Choroid plexus epithelial cell (primary cell): ENCODE results near the gene CFAP119.

Experiments used
- DNase-seq: peaks from one replicate; pipeline ENCODE4 v3.0.0-alpha.2; 2010; ENCODE audit warnings: low read depth
- H3K4me3 ChIP-seq: 2 replicates; pipeline ENCODE4 v1.5.1; 2011; ENCODE audit warnings: low read depth, mild to moderate bottlenecking, control low read depth, low read length, moderate library complexity
- CTCF ChIP-seq: conservative IDR thresholded peaks from 2 replicates; pipeline ENCODE4 v1.5.1; 2011; ENCODE audit warnings: low read depth, mild to moderate bottlenecking, control low read depth, inconsistent platforms, low read length, moderate library complexity

Gene CFAP119

DNA sequence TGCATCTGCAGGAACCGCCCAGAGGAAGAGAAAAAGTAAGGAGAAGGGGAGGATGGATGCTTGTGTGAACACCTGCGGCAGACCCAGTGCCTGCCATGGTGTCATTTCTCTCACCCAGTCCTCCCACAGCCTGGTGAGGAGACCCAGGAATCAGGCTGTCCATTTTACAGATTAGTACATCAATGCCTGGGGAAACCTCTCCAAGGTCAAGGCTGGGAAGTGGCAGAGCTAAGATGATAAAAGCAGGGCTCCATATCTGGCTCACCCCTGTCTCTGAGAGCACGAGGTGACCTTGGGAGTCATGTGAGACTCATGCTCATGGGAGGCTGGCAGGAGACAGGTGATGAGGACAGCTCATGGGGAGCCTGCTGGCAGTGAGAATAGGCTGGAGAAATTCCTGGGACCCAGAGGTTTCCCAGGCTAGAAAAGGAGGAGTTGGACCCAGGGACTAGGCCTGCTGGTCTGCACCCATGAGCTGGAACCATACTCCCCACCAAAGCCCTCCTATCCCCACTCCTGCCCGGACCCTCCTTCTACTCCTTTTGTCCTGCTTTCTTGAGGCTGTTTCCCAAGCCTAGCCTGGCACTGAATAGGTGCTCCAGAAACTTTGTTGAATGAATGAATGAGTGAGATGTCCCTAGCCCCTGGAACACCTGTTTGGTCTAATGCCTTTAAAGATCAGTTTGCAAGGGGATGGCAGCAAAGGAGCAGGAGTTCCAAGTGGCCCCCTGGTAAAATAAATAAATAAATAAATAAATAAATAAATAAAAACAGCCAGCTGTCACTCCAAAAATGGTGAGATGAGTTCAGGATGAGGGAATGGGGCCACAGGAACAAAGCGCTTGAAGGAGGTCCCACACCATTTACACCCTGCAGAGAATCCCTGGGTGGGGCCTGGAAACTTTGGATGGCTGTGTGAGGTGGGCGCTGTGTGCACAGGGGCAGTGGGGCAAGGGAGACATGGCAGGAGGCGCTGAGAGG lies 23.6 kb upstream of the CFAP119 start:
- TF ChIP-seq CTCF: no peak
- DNase-seq: no peak
- peak overlapping the region; percentile 97 for H3K4me3 ChIP-seq

GRCh38 chr16:30784215-30784614 lies 22.4 kb upstream of the CFAP119 start:
- no peak for TF ChIP-seq CTCF
- H3K4me3 ChIP-seq: no peak overlapping the region
- DNase-seq: no peak

- TF ChIP-seq CTCF: no peak
- H3K4me3 ChIP-seq: no peak overlapping the region
- no peak for DNase-seq
Measured at GRCh38 chr16:30783280-30784109, 21.6 kb upstream of the CFAP119 start.

- H3K4me3 ChIP-seq: no peak overlapping the region
- no peak for TF ChIP-seq CTCF
- DNase-seq: no peak
Measured at GRCh38 chr16:30782486-30783279, 20.8 kb upstream of the CFAP119 start.

DNA sequence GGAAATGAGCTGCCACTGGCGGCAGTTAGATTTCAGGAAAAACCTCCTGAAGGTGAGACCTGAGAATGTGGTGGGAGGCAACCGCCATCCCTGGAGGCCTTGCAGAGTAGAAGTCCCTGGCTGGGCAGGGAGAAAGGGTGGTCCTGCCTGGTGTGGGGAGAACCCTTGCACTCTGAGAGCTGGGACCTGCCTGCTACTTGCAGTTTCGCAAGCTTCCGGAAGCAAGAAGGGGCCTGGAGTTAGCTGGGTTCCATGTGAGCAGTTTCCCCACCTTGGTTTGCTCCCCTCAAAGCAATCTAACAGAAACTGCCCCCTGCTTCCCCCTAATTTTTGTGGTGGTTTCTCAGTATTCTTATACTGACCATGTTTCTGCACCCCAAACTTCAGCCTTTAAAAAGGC lies 18.7 kb upstream of the CFAP119 start:
- no peak for DNase-seq
- no peak for TF ChIP-seq CTCF
- H3K4me3 ChIP-seq: no peak overlapping the region

DNA sequence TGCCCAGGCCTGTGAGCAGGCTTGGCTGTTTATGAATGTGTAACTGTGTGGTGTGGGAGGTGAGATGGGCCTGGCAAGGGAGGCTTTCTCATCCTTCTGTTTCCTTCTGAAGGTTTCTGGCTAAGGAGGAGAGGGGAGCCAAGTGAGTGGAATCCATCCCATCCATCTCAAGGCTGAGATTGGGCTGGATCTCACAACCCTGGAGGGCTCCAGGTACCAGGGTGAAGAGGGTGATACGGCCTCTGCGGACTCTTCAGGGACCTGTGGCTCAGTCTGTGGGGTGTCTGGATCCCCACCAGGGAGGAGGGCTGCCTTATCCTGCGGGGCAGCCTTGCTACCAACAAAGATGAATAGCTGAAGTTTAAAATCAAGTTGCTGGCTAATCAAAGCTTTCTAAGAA lies 18.2 kb upstream of the CFAP119 start:
- no peak for TF ChIP-seq CTCF
- H3K4me3 ChIP-seq: no peak overlapping the region
- DNase-seq: no peak
